ENCODE data around the gene PXMP2.
A peak's percentile ranks its signal among the peaks of the same experiment; 100 is the strongest.
"Not testable (repeated sequence)": the region's sequence is repeated elsewhere in the genome, so short reads cannot be mapped to it uniquely, and the experiment has no call there.

The PXMP2 gene

DNA sequence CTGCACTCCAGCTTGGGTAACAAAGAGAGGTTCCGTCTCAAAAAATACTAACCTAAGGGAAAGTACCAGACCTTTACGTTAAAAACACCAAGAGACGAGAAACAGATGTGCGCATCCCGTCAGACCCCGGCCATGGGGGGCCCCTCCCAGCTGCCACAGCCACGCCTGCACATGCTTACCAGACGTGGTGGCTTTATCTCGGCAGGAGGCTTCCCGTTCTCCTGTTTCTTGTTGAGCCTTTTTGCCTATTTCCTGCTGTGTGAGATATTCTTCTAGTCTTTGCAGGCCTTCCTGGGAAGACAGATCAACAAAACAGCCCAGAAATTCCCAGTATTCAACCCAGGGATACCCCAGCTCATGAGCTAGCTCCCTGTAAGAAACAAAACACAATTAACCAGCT is 46.8 kb downstream of the PXMP2 start:
- H3K4me3 Mint-ChIP-seq = no peak overlapping the region
- no peaks in the 10 kb centered on the region for H3K9me3 Mint-ChIP-seq
- no peak overlapping the region for H3K27ac Mint-ChIP-seq

DNA sequence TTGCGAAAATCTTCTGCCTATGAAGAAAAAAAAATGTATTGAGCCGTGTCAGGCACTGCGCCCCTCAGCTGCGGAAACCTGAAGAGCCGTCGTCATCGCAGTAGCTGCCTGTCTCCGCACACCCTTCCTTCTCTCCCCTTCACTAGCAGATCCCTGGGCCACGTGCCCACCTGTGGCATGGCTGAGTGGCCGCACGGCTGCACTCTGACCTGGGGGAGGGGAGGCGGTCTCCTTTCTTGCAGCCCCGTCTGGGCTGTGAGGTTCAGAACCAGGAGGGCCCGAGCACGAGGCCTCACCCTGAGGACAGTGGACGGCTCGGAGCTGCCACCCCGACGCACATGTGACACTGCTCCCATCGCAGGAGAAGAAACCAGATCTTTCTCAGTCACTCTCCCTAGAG is 48.1 kb downstream of the PXMP2 start:
- H3K27me3 Mint-ChIP-seq = no peaks in the 10 kb centered on the region
- ATAC-seq (no peak), DNase-seq (no peak)
- no peaks in the 10 kb centered on the region for H3K4me1 Mint-ChIP-seq
- peaks cover 72% of the 10 kb centered on the region for H3K36me3 Mint-ChIP-seq (ENCODE audit: low read depth)
- H3K27ac Mint-ChIP-seq = no peak overlapping the region
- H3K9me3 Mint-ChIP-seq = no peaks in the 10 kb centered on the region
- no peak overlapping the region for H3K4me3 Mint-ChIP-seq

More for the DNA sequence above, 46.8 kb downstream of the PXMP2 start:
- no peaks in the 10 kb centered on the region for H3K27me3 Mint-ChIP-seq
- peaks cover 2% of the 10 kb centered on the region for H3K4me1 Mint-ChIP-seq
- DNase-seq (no peak), ATAC-seq (no peak)
- H3K36me3 Mint-ChIP-seq (ENCODE audit: low read depth) = peaks cover 70% of the 10 kb centered on the region

DNA sequence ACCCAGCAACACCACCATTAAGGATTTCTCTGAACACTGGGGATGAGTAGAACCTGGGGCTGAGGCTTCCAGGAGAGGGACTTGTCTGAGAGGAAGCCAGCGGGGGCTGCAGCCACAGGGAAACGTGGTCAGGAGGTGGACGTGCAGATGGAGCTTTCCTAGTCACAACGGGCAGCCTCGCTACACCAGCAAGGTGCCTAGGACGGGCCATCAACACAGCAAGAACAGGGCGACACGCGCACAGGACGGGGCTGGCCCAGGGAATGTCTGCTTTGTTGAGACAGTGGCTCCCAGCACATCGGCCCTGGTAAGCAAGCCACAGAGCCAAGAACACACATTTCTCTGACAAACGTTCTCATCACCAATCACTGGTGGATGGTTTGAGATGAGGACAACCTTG is 49.0 kb downstream of the PXMP2 start:
- no peak for DNase-seq
- H3K9me3 Mint-ChIP-seq = no peaks in the 10 kb centered on the region
- no peaks in the 10 kb centered on the region for H3K4me1 Mint-ChIP-seq
- no peak overlapping the region for H3K27ac Mint-ChIP-seq
- H3K36me3 Mint-ChIP-seq (ENCODE audit: low read depth) = peaks cover 79% of the 10 kb centered on the region
- no peak for ATAC-seq
- H3K27me3 Mint-ChIP-seq = no peaks in the 10 kb centered on the region
- H3K4me3 Mint-ChIP-seq = no peak overlapping the region

DNA sequence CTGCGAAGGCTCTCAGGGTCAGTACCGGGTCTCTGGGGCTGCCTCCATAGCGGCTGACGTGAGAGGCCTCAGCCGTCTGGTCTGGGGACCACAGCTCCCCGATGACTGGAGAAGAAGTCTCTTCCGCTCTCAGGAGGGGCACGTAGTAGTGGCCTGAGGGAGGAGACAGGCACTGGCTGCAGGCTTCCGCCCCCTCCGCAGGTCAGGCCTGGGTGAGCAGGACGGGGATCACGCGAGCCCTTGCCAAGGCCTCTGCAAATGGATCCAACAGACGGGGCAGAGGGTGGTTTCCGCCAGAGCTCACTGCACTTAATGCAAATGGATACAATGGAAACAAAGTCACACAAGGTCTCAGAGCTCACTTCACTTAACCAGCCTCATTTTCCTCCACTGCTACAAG is 49.5 kb downstream of the PXMP2 start:
- no peak for DNase-seq
- H3K27ac Mint-ChIP-seq = no peak overlapping the region
- H3K4me1 Mint-ChIP-seq = no peaks in the 10 kb centered on the region
- ATAC-seq = peak; percentile 9
- H3K4me3 Mint-ChIP-seq = no peak overlapping the region
- H3K36me3 Mint-ChIP-seq (ENCODE audit: low read depth) = peaks cover 80% of the 10 kb centered on the region
- H3K9me3 Mint-ChIP-seq = no peaks in the 10 kb centered on the region
- no peaks in the 10 kb centered on the region for H3K27me3 Mint-ChIP-seq

DNA sequence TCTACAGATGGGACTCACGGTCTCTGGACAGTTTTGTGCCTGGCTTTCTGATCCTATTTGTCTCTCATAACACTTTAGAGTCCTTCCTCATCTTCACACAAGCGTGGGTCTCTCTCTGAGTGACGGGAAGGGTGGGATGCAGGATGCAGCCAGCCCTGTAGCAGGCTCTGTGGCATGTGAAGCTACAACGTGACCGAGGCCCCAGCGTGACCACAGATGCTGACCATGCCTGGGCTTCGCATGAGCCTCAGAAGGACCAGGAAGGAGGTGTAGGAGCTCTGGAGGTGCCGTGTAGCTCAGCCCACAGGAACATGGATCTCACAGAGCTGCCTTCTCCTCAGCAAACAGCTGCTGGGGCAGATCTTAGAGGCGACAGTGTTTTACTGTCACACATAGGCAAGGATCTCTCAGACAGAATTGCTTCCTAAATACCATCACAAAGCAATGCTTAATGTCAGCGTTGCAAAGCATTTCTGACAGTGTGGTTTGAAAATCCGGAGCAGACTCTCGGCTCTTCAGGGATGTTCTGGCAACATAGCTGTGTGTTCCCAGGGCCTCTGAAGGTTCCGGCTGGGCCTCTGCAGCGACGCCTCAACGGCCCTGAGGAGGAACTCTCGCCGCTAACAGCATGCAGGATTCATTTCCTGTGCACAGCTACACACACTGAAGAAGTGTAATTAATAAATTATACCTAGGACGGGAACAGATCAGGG is 52.4 kb downstream of the PXMP2 start:
- no peak for DNase-seq
- no peak overlapping the region for H3K4me3 Mint-ChIP-seq
- no peaks in the 10 kb centered on the region for H3K9me3 Mint-ChIP-seq
- peaks cover 77% of the 10 kb centered on the region for H3K36me3 Mint-ChIP-seq (ENCODE audit: low read depth)
- H3K4me1 Mint-ChIP-seq = peaks cover 13% of the 10 kb centered on the region
- ATAC-seq = no peak
- no peaks in the 10 kb centered on the region for H3K27me3 Mint-ChIP-seq
- H3K27ac Mint-ChIP-seq = no peak overlapping the region

DNA sequence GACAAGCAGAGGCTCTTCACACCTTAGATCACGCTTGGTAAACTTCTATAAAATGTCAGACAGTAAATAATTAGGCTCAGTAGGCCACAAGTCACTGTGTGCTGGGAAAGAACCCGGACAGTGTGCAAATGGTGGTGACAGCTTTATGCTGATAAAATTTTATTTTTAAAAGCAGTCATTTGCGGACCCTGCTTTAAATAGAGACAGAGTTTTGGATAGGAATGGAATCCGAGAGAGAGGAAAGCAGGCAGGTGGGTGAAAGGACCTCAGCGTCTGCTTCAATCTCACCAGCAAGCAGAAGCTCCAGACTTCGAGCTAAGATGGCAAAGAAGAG is 52.9 kb downstream of the PXMP2 start:
- no peak for ATAC-seq
- H3K36me3 Mint-ChIP-seq (ENCODE audit: low read depth) = peaks cover 77% of the 10 kb centered on the region

DNA sequence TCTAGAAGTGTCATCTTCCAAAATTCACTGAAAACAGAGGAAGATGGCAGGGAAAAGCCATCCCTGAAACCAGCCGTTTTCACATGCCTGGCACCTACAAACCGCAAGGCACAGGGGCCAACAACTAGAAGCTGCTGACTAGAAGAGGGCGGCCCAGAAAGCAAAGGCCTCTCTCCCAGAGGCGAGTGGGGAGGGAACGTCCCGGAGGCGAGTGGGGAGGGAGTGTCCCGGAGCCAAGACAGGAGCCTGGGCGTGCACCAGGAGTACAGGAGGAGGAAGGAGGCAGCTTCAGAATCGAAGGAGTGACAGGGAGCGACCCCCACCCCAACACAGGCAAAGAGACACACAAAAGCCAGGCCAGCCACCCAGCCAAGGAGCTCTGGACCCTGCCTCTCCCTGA is 53.3 kb downstream of the PXMP2 start:
- ATAC-seq = no peak

More for the DNA sequence above, 52.9 kb downstream of the PXMP2 start:
- H3K27me3 Mint-ChIP-seq = no peaks in the 10 kb centered on the region
- no peaks in the 10 kb centered on the region for H3K9me3 Mint-ChIP-seq
- no peak for DNase-seq
- no peak overlapping the region for H3K4me3 Mint-ChIP-seq
- H3K27ac Mint-ChIP-seq = no peak overlapping the region
- H3K4me1 Mint-ChIP-seq = peaks cover 13% of the 10 kb centered on the region

DNA sequence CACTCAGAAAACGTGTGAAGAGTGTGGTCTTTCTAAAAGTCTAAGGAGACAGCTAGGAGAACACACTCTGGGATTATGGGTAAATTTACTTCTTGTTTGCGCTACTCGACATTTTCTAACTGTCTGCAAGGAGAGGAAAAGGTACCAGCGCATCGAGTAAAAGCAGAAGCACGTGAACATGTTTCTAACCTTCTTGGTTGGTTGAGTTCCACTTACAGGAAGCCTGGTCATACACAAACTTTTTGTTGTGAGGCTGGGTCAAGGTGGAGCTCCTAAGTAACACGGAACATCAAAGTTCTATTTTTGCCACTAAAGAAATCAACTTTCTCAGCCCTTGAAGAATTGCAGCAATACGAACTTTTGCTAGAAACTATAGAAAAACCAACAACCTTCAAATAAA is 54.2 kb downstream of the PXMP2 start:
- DNase-seq (no peak), ATAC-seq (no peak)
- Mint-ChIP-seq H3K27ac (peak overlapping the region; percentile 46), H3K36me3 (ENCODE audit: low read depth) (peaks cover 79% of the 10 kb centered on the region), H3K4me1 (peaks cover 13% of the 10 kb centered on the region), H3K4me3 (no peak overlapping the region), H3K27me3 (no peaks in the 10 kb centered on the region), H3K9me3 (no peaks in the 10 kb centered on the region)

More for the DNA sequence above, 53.3 kb downstream of the PXMP2 start:
- no peak overlapping the region for H3K27ac Mint-ChIP-seq
- H3K4me3 Mint-ChIP-seq = no peak overlapping the region
- peaks cover 77% of the 10 kb centered on the region for H3K36me3 Mint-ChIP-seq (ENCODE audit: low read depth)
- H3K9me3 Mint-ChIP-seq = no peaks in the 10 kb centered on the region
- H3K27me3 Mint-ChIP-seq = no peaks in the 10 kb centered on the region
- H3K4me1 Mint-ChIP-seq = peaks cover 13% of the 10 kb centered on the region
- DNase-seq = no peak

DNA sequence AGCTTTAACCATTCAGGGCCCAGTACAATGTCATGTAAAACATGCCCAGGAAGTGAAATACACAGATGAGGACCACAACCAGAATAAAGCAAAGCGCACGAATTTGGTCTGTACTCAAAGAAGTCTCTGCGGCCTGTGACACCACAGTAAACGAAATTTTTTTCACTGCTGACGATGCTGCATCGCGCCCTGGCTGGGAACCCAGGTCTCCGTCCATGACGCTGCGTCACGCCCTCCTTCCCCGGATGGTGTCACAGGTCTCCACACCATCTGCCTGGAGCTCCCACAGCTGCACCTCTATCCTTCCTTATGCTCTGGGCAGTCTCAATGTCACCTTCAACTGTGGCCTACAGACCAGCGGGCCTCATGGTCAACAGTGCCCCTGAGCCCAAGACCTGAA is 56.4 kb downstream of the PXMP2 start:
- DNase-seq (no peak), ATAC-seq (no peak)
- H3K27ac Mint-ChIP-seq = no peak overlapping the region
- no peaks in the 10 kb centered on the region for H3K27me3 Mint-ChIP-seq
- no peak overlapping the region for H3K4me3 Mint-ChIP-seq
- H3K36me3 Mint-ChIP-seq (ENCODE audit: low read depth) = peaks cover 82% of the 10 kb centered on the region
- H3K4me1 Mint-ChIP-seq = peaks cover 13% of the 10 kb centered on the region
- no peaks in the 10 kb centered on the region for H3K9me3 Mint-ChIP-seq

DNA sequence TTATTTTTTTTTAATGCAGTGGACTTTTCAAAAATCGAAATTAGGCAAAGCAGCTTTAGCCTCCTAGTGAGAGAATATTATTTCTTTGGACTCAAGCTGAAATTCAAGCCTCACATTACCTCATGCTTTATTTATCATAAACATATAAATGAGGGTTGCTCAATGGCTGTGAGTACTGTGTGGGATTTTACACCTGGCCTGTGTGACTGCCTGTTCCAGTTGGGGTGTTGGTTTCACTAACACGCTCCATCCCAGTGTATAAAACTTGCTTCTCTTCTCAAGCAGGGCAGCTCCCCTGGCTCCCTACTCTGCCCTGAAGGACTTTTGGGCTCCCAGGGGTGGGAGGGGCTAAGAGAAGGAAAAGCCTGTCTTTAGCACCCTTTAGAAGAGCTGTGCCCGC is 59.2 kb downstream of the PXMP2 start:
- H3K4me1 Mint-ChIP-seq = peaks cover 13% of the 10 kb centered on the region
- peaks cover 68% of the 10 kb centered on the region for H3K36me3 Mint-ChIP-seq (ENCODE audit: low read depth)

DNA sequence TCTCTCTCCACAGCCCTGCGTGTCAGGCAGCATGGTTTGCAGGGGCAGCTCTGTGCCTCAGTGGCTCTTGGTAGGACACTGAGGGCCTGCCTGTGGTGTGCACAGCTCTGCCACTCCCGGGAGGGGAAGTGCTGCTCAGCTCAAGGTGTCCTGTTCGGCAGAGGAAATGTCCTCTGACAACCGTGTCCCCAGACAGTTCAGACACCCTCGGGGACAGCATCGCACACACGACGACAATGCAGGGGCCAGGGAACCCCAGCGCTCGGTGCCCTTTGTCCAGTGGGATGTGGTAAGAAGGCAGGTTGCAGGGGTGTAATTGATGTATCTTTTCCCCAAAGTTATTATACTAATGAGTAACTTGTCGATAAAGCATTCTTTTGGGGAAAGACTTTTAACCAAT is 60.0 kb downstream of the PXMP2 start:
- no peak overlapping the region for H3K27ac Mint-ChIP-seq
- H3K36me3 Mint-ChIP-seq (ENCODE audit: low read depth) = peaks cover 63% of the 10 kb centered on the region
- DNase-seq (no peak), ATAC-seq (no peak)
- no peaks in the 10 kb centered on the region for H3K9me3 Mint-ChIP-seq
- H3K27me3 Mint-ChIP-seq = no peaks in the 10 kb centered on the region
- H3K4me3 Mint-ChIP-seq = no peak overlapping the region
- H3K4me1 Mint-ChIP-seq = peaks cover 13% of the 10 kb centered on the region

More for the DNA sequence above, 59.2 kb downstream of the PXMP2 start:
- no peak for DNase-seq
- no peaks in the 10 kb centered on the region for H3K9me3 Mint-ChIP-seq
- no peaks in the 10 kb centered on the region for H3K27me3 Mint-ChIP-seq
- no peak overlapping the region for H3K4me3 Mint-ChIP-seq
- H3K27ac Mint-ChIP-seq = no peak overlapping the region
- no peak for ATAC-seq

DNA sequence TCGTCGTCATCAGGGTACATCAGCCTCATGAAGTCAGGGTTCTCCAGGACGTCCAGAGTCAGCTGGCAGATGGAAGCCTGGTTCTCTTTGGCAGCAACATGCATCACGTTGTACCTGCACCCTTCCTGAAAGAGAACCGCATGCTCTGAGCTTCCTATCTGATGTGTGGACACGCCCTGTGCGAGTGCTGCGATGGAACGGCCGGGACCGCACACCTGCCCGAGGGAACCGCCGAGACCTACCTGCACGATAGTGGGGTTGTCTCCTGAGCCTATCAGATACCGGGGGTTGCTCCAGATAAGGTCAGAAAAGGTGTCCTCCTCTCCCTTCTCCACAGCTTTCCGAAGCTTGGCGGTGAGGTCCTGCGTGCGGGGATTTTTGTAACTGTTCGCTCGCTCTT is 60.5 kb downstream of the PXMP2 start:
- Mint-ChIP-seq H3K27ac (no peak overlapping the region), H3K9me3 (no peaks in the 10 kb centered on the region), H3K4me3 (no peak overlapping the region), H3K36me3 (ENCODE audit: low read depth) (peaks cover 61% of the 10 kb centered on the region), H3K4me1 (peaks cover 8% of the 10 kb centered on the region), H3K27me3 (no peaks in the 10 kb centered on the region)
- ATAC-seq (no peak), DNase-seq (no peak)

DNA sequence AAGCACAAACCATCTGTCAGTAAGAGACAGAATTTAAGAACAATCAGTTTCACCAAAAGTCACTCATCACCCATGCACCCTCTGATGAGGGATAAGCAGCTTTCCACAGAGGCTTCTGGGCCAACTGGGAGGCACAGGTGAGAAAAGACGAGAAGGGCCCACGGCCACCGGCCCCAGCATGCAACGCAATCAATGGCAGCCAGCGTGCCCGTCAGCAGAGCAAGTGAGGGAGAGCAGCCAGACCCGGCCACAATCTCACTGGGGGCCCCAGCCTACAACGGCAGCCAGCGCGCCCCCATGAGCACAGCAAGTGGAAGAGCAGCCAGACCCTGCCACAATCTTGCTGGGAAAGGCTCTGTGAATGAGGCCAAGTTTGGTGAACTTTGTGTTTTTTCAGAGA is 60.9 kb downstream of the PXMP2 start:
- peaks cover 5% of the 10 kb centered on the region for H3K4me1 Mint-ChIP-seq
- DNase-seq = no peak
- H3K27me3 Mint-ChIP-seq = no peaks in the 10 kb centered on the region
- no peak overlapping the region for H3K4me3 Mint-ChIP-seq
- H3K27ac Mint-ChIP-seq = no peak overlapping the region
- H3K9me3 Mint-ChIP-seq = no peaks in the 10 kb centered on the region
- H3K36me3 Mint-ChIP-seq (ENCODE audit: low read depth) = peaks cover 57% of the 10 kb centered on the region
- ATAC-seq = no peak

DNA sequence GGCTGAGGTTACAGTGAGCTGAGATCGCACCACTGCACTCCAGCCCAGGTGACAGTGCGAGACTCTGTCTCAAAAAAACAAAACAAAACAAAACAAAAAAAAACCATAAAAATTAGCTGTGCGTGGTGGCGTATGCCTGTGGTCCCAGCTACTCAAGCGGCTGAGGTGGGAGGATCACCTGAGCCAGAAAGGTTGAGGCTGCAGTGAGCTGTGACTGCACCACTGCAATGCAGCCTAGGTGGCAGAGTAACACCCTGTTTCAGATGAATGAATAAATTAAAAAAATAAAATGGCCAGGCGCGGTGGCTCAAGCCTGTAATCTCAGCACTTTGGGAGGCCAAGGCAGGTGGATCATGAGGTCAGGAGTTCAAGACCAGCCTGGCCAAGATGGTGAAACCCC is 66.3 kb downstream of the PXMP2 start:
- not testable (repeated sequence) for DNase-seq, H3K27ac Mint-ChIP-seq, H3K4me3 Mint-ChIP-seq, H3K27me3 Mint-ChIP-seq, H3K9me3 Mint-ChIP-seq, H3K4me1 Mint-ChIP-seq, ATAC-seq
- H3K36me3 Mint-ChIP-seq (ENCODE audit: low read depth) = peaks cover 45% of the 10 kb centered on the region

DNA sequence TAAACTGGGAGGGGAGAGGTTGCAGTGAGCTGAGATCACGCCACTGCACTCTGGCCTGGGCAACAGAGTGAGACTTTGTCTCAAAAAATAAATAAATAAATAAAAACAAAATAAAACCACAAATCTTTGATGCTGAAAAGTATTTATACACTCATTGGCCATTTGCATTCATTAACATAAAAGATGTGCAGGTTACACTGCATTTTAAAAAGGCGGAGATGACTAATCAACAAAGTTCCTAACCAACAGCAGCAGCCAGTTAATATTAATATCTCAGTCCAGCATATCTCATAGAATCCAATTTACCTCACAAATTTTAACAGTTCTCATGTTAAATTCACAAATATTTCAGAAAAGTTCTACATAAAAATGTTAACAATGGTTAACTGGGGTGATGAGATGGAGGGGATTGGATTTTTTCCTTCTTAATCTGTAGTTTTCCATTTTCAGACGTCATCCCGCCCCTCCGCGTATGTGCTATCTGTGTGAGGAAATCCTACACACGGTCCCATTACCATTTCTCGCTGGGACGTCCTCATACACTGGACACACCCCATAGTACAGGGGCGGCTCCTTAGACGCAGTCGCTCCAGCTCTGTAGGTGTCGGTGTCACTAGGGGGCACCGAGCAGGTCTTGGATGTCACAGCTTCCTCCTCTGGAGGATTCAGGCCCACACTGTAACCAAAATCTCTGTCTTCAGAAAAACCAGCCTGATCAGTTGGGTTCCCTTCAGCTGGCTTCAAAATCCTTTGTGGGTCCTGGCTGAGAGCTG is 67.0 kb downstream of the PXMP2 start:
- ATAC-seq = no peak
- H3K36me3 Mint-ChIP-seq (ENCODE audit: low read depth) = peaks cover 47% of the 10 kb centered on the region
- H3K4me1 Mint-ChIP-seq = peaks cover 6% of the 10 kb centered on the region
- H3K27me3 Mint-ChIP-seq = no peaks in the 10 kb centered on the region
- no peaks in the 10 kb centered on the region for H3K9me3 Mint-ChIP-seq
- H3K27ac Mint-ChIP-seq = no peak overlapping the region
- DNase-seq = no peak
- H3K4me3 Mint-ChIP-seq = no peak overlapping the region

Measured in activated naive CD8-positive, alpha-beta T cell treated with anti-CD3 and anti-CD28 coated beads, Interleukin-2, amount 50 U/mL, for 24 hours (primary cell).